HG02678 (cell line): Measurements from ENCODE around the gene RAB6B.

Experiments used
- ATAC-seq: cut with Tn5 transposase; IDR thresholded peaks from one replicate; pipeline ENCODE4 v1.9.1; 2021; ENCODE audit warnings: mild to moderate bottlenecking, moderate library complexity; ENCODE audit not compliant: unreplicated experiment

RAB6B gene

GRCh38 chr3:133895208-133896001 is at the start of gene RAB6B:
TSS of gene RAB6B (minus strand) at chr3:133895882. CDS start at chr3:133895466, 416 bp downstream.
- no peak for ATAC-seq

GRCh38 chr3:133944641-133945380 is 49.1 kb upstream of the RAB6B start:
- no peak for ATAC-seq

- ATAC-seq = no peak
Measured at GRCh38 chr3:133944181-133944580, 48.5 kb upstream of the RAB6B start.

- no peak for ATAC-seq
Measured at GRCh38 chr3:133943639-133944141, 48.0 kb upstream of the RAB6B start.

- no peak for ATAC-seq
Measured at GRCh38 chr3:133943031-133943535, 47.4 kb upstream of the RAB6B start.

GRCh38 chr3:133941415-133941821 is 45.7 kb upstream of the RAB6B start:
- ATAC-seq = no peak

- no peak for ATAC-seq
Measured at GRCh38 chr3:133940536-133940935, 44.9 kb upstream of the RAB6B start.

GRCh38 chr3:133939463-133939835 is 43.8 kb upstream of the RAB6B start:
- ATAC-seq = no peak

- no peak for ATAC-seq
Measured at GRCh38 chr3:133938770-133939462, 43.2 kb upstream of the RAB6B start.

- ATAC-seq = no peak
Measured at GRCh38 chr3:133937756-133938601, 42.3 kb upstream of the RAB6B start.

- ATAC-seq = no peak
Measured at GRCh38 chr3:133937061-133937686, 41.5 kb upstream of the RAB6B start.

GRCh38 chr3:133935843-133936769 is 40.4 kb upstream of the RAB6B start:
- no peak for ATAC-seq

- no peak for ATAC-seq
Measured at GRCh38 chr3:133934996-133935842, 39.5 kb upstream of the RAB6B start.

GRCh38 chr3:133934073-133934970 is 38.6 kb upstream of the RAB6B start:
- ATAC-seq = no peak

- ATAC-seq = no peak
Measured at GRCh38 chr3:133933097-133934024, 37.7 kb upstream of the RAB6B start.

GRCh38 chr3:133932009-133932408 is 36.3 kb upstream of the RAB6B start:
- ATAC-seq = no peak
